ENCODE results near the gene EPB41.
"Not testable (repeated sequence)": the region's sequence is repeated elsewhere in the genome, so short reads cannot be mapped to it uniquely, and the experiment has no call there.

Gene EPB41

DNA sequence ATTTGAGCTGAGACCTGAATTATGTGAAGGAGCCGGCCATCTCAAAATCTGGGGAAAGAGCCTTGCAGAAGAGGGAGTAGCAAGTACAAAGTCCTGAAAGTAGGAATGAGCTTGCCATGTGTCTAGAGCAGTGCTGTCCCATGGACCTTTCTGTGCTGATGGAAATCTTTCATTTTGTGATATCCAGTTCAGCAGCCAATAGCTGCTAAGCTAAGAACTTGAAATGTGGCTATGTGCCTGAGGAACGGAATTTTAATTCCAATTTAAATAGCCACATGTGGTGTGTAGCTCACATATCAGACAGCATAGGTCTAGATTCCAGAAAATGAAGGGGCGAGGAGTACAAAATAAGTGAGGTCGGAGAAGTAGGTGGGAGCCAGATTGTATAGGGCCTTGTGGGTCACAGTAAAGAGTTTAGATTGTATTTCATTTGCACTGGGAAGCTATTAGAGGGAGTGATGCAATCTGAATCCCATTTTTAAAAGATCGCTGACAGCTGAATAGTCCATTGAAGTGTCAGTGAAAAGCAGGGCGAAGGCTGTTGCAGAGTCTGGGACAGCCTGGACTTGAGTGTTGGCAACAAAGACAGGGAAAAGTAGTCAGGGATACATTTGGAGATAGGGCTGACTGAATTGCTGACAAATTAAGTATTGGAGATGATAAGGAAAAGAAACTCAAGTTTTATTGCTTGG, 129.1 kb downstream of the EPB41 start:
- DNase-seq (ENCODE audit: low read depth in 4 of 4, low spot score in 1 of 4): no peak

- no peak for DNase-seq (ENCODE audit: low read depth in 4 of 4, low spot score in 1 of 4)
Measured at GRCh38 chr1:29044010-29044409, 129.6 kb downstream of the EPB41 start.

DNA sequence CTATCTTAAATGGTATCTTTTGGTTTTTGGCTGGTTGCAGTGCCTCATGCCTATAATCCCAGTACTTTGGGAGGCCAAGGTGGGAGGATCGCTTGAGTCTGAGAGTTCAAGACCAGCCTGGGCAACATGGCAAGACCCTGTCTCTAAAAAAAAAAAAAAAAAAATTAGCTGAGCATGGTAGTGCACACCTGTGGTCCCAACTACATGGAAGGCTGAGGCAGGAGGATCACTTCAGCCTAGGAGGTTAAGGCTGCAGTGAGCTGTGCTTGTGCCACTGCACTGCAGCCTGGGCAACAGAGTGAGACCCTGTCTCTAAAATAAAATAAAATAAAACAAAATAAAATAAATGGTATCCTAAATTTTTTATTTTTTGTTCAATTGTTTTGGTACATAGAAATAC, 131.3 kb downstream of the EPB41 start:
- not testable (repeated sequence) for DNase-seq (ENCODE audit: low read depth in 4 of 4, low spot score in 1 of 4)

- no peak for DNase-seq (ENCODE audit: low read depth in 4 of 4, low spot score in 1 of 4)
Measured at GRCh38 chr1:29047142-29047541, 132.8 kb downstream of the EPB41 start.

DNA sequence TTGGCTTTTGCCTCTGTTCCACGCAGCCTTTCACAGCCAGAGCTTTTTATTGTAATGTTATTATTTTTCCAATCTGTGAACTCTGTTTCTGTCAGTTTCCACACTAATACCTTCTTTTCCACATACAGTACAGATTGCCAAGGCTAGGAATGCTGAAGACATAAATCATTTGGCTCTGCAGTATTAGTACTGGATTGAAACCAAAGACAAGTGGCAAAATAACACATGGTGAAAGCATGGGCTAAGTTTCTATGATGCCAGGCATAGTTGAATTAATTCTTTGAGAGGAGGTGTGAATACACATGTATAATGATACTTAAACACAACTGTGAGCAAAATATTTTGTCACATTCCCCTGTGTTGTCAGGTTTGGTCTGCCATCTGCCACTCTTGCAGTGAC, 135.8 kb downstream of the EPB41 start:
- DNase-seq (ENCODE audit: low read depth in 4 of 4, low spot score in 1 of 4): no peak

DNA sequence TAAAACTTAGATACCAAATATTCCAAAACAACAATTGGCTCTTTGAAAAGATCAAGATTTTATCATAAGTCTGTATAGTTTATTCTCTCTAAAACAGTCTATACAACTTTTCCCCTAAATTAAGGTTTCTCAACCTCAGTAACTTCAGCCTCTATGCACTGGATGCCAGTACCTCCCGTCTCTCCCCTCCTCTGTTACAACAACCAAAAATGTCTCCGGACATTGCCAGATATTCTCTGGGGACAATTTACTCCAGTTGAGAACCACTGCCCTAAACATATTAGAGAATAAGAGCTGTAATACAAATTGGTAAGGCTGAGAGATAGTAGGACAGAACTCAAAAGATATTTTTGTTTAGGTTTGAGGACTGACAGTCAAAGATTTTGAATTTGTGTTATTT, 137.7 kb downstream of the EPB41 start:
- no peak for DNase-seq (ENCODE audit: low read depth in 4 of 4, low spot score in 1 of 4)

- DNase-seq (ENCODE audit: low read depth in 4 of 4, low spot score in 1 of 4): no peak
Measured at GRCh38 chr1:29052941-29053340, 138.6 kb downstream of the EPB41 start.

- no peak for DNase-seq (ENCODE audit: low read depth in 4 of 4, low spot score in 1 of 4)
Measured at GRCh38 chr1:29055160-29055559, 140.8 kb downstream of the EPB41 start.

DNA sequence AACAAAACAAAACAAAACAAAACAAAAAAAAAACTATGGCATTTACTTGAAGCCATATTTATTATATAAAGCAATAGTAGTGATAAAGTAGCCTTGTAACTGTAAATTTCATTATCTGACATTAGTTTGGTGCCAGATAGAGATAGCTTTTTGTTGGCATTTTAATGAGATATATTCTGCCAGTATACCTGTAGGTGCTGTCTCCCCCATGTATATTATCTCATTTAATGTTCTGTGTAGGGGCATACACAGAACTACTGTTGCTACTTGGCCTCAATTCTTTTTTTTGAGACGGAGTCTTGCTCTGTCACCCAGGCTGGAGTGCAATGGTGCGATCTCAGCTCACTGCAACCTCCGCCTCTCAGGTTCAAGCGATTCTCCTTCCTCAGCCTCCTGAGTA, 141.9 kb downstream of the EPB41 start:
- no peak for DNase-seq (ENCODE audit: low read depth in 4 of 4, low spot score in 1 of 4)

DNA sequence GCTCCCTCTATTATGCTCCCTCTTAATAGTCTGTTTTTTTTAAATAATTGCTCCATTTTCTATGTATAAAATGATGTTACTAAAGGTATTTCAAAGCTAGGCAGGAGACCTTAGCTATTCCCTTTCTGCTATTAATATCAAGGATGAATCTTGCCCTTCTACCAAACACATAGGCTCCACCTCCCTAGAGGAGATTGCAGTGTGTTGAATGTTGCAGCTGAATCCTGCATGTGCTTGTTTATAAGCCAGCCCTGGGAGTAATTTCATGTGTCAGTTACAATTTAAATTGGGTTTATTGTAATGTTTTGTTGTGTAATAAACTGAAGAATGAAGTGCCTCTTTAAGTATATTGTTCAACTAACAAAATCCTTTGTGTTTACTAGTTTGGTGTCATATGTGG, 143.3 kb downstream of the EPB41 start:
- no peak for DNase-seq (ENCODE audit: low read depth in 4 of 4, low spot score in 1 of 4)

GRCh38 chr1:29062157-29062942, 148.0 kb downstream of the EPB41 start:
- DNase-seq (ENCODE audit: low read depth in 4 of 4, low spot score in 1 of 4): peak in 3 of 4 experiments; percentile 7 to 25 (median 13)

- no peak for DNase-seq (ENCODE audit: low read depth in 4 of 4, low spot score in 1 of 4)
Measured at GRCh38 chr1:29064064-29064463, 149.7 kb downstream of the EPB41 start.

- DNase-seq (ENCODE audit: low read depth in 4 of 4, low spot score in 1 of 4): no peak
Measured at GRCh38 chr1:29077155-29077554, 162.8 kb downstream of the EPB41 start.

DNA sequence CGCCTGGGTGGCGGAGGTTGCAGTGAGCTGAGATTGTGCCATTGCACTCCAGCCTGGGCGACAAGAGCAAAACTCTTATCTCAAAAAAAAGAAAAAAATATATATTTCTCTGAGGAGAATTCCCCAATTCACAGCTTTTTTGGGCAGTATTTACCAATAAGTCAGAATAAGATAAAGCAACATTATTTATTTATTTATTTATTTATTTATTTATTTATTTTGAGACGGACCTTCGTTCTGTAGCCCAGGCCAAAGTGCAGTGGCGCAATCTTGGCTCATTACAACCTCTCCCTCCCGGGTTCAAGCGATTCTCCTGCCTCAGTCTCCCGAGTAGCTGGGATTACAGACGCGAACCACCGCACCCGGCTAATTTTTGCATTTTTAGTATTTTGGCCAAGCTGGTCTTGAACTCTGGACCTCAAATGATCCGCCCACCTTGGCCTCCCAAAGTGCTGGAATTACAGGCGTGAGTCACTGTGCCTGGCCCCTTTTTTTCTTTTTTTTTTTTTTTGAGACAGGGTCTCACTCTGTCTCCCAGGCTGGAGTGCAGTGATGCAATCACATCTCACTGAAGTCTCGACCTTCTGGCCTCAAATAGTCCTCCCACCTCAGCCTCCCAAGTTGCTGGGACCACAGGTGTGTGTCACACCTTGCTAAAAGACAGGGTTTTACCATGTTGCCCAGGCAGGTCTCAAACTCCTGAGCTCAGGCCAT, 165.7 kb downstream of the EPB41 start:
- DNase-seq (ENCODE audit: low read depth in 4 of 4, low spot score in 1 of 4): not testable (repeated sequence)

- no peak for DNase-seq (ENCODE audit: low read depth in 4 of 4, low spot score in 1 of 4)
Measured at GRCh38 chr1:29081201-29081600, 166.8 kb downstream of the EPB41 start.

DNA sequence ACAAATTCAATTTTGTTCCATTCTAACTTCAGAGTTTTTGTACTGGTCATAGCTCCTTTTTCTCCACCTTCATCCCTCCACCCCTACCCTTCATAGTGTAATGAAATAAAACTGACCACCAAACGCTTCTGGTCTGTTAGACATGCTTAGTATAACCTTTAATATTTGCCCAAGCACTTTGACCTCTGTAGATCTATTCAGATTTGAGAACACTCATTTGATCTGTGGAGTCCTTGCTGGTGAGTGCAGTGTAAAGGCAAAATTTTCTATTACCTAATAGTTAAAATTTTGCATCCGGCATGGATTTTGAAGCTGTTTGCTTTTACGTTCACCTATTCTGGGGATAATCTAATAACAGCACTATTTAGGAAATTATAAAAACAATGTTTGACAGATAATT, 168.2 kb downstream of the EPB41 start:
- DNase-seq (ENCODE audit: low read depth in 4 of 4, low spot score in 1 of 4): no peak

DNA sequence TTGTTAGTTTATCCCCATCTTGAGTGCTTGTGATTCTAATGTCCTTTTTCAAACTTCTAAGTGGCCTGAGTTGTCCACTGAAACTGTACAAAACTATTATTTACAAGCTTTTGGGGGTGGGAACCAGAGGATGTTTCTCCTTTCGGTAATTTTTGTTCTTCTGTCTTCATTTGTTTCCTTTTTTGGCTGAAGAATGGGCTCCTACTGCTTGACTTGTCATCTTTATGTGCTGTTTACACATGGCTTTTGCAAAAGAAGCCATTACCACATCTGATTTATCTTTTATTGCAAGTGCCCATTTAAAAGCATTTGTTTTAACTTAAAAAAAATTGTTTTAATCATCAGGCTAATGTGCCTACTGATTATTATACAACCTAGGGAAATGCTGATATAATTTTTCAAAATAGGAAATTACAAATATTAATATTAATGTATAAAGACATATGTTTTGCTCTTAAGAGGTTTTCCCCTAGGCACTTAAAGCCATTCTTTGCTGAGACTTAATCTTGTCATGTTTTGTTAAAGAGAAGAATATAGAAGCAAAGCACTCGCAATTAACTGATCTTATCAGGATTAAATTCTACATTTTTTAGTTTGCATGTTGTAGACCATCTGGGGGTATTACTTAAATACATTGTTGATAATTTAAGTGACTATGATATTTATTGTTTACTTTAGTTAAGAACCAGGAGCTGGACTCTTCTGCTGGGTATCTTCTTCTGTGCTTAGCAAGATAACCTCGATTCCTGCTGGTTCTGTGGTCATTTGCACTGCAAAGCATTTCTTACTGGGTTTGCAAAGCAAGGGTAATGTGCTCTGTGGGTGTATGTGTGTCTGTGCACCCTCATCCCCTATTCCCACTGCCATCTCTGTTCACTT, 169.2 kb downstream of the EPB41 start:
- DNase-seq (ENCODE audit: low read depth in 4 of 4, low spot score in 1 of 4): no peak

DNA sequence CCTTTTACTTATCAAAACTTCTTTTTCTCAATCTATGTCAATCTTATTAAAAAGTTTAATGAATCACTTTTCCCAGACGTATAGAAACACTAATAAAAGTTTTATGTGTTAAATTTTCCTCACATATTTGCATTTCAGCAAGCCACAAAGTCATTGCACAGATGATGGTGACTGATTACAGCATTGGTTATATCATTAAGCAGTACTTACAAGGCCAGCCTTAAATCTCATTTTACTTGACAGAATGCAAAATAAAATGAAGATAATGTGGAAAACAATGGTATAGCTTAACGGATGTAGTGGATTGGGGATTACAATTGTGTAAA, 169.8 kb downstream of the EPB41 start:
- DNase-seq (ENCODE audit: low read depth in 4 of 4, low spot score in 1 of 4): no peak

- DNase-seq (ENCODE audit: low read depth in 4 of 4, low spot score in 1 of 4): no peak
Measured at GRCh38 chr1:29090937-29091618, 176.7 kb downstream of the EPB41 start.

- DNase-seq (ENCODE audit: low read depth in 4 of 4, low spot score in 1 of 4): not testable (repeated sequence)
Measured at GRCh38 chr1:29092704-29093103, 178.3 kb downstream of the EPB41 start.

DNA sequence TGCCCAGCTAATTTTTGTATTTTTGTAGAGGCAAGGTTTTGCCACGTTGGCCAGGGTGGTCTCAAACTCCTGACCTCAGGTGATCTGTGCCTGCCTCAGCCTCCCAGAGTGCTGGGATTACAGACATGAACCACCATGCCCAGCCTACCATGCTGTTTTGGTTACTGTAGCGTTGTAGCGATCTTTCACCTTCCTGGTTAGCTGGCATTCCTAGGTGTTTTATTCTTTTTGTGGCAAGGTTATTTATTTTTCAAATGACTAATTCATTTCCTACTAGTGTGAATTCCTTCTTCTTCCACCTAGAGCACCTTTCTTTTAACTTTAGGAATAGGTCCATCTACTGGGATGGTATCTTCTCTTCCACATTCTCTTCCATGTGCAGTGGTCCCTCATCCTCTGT, 180.1 kb downstream of the EPB41 start:
- no peak for DNase-seq (ENCODE audit: low read depth in 4 of 4, low spot score in 1 of 4)
